Stimulated activated CD8-positive, alpha-beta memory T cell treated with anti-CD3 and anti-CD28 coated beads, Interleukin-2, amount 100 ng/mL, for 1 hour (primary cell): Measurements from ENCODE around the gene SETDB2.

ENCODE experiments used
- DNase-seq, 2 donors: peaks; one replicate each; pipeline ENCODE4 v3.0.0-alpha.2; 2020; ENCODE audit warnings: low read depth in 2 of 2

The SETDB2 gene

DNA sequence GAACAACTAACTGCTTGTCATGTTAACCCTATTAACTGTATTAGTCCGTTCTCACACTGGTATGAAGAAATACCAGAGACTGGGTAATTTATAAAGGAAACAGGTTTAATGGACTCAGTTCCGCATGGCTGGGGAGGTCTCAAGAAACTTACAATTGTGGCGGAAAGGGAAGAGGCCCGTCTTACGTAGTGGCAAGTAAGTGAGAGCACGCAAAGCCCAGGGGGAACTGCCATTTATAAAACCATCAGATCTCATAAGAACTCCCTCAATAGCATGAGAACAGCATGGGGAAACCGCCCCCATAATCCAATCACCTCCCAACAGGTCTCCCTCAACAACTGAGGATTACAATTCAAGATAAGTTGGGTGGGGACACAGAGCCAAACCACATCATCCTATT, 86.4 kb downstream of the SETDB2 start:
- DNase-seq: no peak

DNA sequence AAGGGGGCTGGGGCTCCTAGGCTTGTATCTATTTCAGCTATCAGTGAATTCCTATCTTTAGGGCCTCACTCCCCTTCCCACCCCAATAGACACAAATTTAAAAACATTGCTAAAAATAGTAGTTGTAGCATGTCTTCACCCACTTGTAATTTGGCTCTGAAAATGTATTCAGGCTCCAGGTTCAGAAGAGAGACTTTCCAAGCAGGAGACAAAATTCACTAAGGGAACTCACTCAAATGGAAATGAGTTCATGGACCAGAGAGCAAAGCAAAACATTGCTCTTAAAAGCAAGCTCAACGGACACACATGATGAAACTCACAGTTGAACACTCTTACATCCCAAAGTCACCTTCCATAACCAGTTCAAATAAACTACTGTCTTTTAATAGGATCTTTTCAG, 88.5 kb downstream of the SETDB2 start:
- no peak for DNase-seq

DNA sequence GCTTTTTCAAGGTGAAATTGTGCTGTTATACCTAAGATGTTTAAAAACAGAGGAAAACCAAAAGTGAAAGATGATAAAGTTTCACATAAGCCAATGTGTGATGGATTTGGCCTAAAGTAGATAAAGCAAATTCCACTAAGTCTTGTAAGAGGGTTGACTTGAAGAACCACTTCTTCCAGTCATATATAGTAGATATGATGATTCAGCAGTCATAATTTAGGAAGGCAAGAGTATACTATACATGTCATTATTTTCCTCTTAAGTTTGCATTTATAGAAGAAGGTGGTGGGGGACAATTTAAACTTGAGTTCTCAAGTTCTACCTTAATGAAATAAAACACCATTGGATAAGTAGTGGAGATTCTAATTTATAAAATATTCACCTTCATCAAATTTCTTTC, 88.9 kb downstream of the SETDB2 start:
- no peak for DNase-seq

DNA sequence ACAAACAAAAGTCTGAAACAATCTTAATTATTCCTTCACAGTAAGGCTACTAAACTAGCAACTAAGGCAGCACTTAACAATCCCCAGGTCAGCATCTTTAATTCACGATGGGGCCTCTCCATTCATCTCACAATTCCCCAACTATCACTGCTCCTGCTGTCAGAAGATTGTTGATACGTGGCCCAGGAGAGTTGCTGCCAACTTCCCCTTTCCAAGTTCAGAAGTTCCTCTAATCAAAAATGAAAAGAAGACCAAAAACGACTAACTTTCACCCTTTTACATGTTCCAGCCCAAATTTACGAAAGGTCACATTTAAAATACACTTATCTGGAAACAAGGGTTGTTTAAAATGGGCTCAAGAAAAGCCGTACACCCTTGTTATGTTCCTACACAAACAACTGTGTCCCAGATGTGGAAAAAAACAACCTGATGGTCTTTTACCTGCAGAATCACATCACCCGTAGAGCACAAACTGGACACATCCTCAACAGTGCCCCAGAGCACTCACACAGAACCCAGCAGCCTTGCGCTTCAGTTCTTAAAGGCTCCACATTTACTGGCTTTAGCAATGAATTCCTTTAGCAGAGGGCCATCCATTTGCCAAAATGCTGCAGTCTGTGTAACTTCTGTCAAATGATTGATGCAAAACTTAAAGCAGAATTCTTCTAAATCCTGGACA, 89.7 kb downstream of the SETDB2 start:
- no peak for DNase-seq

DNA sequence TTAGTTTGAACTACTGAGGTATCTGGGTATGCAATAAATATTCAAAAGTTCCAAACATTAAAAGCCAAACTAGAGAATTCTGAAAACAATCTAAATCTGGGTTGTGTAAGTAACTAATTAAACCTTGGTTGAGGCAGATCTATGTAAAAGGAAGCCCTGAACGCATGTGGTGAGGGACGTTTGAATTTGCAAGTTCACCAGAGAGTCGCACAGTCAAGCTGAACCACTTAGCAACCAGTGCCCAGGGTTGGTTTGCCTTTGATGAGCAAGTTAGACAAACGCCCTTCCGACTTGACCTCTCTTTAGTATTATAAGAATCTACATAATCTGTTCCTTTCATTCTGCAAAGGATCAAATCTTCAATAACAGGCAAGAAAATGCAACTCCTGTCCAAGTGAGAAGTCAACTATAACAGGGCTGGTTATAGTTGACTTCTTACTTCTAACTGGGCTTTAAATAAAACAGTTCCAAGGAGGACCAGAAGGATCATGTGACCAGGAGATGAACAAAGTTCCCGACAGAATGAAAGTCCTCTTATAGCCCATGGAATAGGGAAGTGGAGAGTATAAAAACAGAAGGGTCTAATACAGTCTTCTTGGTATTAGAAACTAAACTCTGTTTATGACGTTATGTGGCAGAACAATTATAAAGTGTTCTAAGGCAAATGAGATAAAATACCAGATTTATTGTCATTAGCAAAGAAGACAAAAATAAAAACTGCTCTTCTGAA, 92.2 kb downstream of the SETDB2 start:
- DNase-seq: no peak

DNA sequence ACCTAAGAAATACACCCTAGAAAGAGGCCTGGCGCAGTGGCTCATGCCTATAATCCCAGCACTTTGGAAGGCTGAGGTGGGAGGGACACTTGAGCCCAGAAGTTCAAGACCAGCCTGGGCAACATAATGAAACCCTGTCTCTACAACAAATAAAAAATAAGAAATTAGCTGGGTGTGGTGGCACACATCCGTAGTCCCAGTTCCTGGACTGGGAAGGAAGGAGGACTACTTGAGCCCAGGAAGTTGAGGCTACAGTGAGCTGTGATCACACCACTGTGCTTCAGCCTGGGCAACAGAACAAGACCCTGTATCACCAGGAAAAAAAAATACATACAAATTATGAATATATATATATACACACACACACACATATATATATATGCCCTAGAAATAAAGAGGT, 94.3 kb downstream of the SETDB2 start:
- no peak for DNase-seq

DNA sequence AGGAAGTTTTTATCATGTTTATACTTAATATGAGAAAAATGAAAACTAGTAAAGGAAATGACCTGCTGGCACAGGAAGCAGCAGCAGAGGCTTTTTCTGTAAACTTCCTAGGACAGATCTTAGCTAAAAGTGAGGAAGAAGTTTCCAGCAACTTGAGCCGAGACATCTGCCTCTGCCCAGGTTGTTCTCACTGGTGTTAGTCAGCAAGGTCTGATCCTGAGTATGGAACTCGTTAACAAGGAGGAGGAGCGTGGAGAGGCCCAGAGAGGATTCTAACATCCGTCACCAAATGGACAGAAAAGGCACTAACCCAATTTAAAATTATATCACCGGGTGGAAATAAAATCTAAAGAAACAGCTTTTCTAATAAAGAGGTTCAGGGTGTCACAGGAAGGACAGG, 95.2 kb downstream of the SETDB2 start:
- no peak for DNase-seq

DNA sequence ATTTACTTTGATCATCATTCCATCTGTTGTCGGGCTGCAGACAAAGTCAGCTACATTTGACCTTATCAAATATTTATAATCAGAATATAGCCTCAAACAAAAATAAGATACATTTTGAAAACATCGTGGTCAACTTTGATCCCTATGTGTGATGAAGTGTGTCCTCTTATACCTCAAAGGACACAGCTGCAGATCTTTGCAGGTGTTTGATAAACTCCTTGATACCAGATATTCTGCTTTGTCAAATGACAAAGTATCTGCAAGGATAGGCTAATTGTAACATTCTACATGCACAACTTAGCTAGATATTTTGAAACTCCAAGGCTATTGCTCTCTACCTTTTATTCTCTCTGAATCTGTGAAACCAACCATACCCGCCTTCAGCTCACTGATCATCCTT, 95.7 kb downstream of the SETDB2 start:
- no peak for DNase-seq

DNA sequence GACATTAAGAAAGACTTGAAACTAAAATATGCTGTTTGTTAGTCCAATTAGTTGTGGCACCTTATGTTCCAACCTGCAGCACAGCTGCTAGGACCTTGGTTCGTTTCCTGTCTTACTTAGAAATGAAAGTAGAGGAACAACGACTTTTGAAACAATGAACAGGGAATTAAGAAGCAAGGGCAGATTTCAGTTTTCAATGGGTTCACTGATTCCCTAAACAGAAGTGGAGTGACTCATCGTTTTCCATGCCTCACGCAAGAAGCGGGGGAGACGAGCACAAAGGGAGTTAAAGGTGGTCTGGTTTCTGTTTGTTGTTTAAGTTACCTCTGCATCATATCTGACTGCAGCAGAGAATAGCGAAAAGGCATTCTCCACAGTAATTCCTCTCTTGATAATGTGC, 96.5 kb downstream of the SETDB2 start:
- DNase-seq: no peak

DNA sequence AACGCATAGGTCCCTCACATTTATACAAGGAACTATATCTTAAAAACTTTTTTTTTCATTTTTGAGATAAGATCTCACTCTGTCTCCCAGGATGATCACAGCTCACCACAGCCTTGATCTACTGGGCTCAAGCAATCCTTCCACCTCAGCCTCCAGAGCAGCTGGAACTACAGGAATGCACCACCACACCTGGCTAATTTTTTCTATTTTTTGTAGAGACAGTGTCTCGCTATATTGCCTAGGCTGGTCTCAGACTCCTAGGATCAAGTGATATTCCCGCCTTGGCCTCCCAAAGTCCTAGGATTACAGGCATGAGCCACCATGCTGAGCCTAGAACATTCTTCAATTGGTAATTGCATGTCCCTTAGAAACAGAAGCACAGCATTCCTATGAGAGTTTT, 99.6 kb downstream of the SETDB2 start:
- no peak for DNase-seq
